GM12875 (cell line): ENCODE results near the gene SLC7A6.
"Not testable (repeated sequence)": the region's sequence is repeated elsewhere in the genome, so short reads cannot be mapped to it uniquely, and the experiment has no call there.

Experiments used
- H3K4me3 ChIP-seq: one replicate; pipeline ENCODE4 v1.5.1; 2011; ENCODE audit warnings: low read depth, low read length, control low read depth
- TF ChIP-seq, protein P1 (sequence below): IDR thresholded peaks from 2 replicates; pipeline ENCODE4 v1.5.1; 2011; ENCODE audit warnings: low read depth, mild to moderate bottlenecking, control low read depth, inconsistent platforms, low read length, moderate library complexity, borderline replicate concordance; ENCODE audit not compliant: insufficient read depth

Gene SLC7A6

DNA sequence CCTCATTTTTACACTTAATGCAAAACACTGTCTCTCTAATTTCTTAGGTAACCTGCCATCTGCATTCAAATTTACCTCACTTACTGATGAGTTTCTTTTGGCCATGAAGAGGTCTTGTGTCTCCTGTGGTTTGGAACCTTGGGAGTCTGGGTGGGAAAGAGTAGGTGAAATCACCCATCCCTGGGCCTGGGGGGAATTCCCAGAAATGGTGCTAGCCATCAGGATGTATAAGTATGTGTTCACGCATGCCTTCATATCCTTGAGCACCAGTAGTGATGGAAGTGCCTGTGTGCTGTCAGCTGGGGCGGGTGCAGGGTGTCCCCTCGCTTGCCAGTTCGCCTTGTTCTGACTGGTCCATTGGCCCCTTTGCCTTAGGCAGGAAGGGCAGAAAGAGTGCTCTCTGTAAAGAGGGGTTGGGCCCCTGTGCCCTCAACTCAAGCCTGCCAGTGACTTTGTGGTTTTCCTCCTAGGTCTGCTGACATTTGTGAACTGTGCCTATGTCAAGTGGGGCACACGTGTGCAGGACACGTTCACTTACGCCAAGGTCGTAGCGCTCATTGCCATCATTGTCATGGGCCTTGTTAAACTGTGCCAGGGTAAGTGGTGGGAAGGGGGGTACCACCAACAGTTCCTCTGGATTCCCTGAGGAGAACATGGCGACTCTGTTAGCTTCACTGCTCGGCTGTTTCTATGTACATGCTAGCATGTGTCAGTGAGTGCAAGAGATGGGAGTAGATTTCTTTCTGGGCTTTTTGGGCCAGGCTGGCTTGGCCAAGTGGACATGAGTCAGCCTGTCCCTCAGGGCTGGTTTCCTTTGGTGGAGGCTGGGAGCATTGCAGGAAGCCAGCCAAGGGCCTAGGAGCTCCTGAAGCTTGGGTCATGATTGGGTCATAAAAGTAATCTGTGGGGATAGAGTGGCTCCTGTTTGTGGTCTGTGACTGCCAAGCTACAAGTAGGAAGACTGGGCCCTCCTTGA lies 23.2 kb downstream of the SLC7A6 start:
- TF ChIP-seq, protein P1, sequence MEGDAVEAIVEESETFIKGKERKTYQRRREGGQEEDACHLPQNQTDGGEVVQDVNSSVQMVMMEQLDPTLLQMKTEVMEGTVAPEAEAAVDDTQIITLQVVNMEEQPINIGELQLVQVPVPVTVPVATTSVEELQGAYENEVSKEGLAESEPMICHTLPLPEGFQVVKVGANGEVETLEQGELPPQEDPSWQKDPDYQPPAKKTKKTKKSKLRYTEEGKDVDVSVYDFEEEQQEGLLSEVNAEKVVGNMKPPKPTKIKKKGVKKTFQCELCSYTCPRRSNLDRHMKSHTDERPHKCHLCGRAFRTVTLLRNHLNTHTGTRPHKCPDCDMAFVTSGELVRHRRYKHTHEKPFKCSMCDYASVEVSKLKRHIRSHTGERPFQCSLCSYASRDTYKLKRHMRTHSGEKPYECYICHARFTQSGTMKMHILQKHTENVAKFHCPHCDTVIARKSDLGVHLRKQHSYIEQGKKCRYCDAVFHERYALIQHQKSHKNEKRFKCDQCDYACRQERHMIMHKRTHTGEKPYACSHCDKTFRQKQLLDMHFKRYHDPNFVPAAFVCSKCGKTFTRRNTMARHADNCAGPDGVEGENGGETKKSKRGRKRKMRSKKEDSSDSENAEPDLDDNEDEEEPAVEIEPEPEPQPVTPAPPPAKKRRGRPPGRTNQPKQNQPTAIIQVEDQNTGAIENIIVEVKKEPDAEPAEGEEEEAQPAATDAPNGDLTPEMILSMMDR, result no peak
- no peak overlapping the region for H3K4me3 ChIP-seq

DNA sequence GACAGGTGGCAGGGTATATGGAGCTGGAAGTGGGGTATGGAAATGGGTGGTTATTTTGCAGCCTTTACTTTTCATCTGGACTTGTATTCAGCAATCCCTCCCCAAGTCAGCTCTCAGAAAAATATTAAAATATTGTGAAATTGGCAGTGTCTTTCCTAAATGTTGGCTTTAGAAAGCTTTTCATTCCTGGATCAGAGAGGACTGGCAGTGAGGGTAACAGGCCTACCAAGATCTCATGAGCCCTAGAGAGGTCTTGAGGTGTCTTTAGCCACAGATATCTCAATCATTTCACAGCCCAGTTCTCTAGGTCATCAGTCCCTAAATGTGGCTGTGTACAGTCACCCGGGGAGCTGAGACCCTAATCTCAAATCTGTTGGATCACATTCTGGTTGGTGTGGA lies 23.9 kb downstream of the SLC7A6 start:
- TF ChIP-seq, protein P1, result no peak
- H3K4me3 ChIP-seq, result no peak overlapping the region

DNA sequence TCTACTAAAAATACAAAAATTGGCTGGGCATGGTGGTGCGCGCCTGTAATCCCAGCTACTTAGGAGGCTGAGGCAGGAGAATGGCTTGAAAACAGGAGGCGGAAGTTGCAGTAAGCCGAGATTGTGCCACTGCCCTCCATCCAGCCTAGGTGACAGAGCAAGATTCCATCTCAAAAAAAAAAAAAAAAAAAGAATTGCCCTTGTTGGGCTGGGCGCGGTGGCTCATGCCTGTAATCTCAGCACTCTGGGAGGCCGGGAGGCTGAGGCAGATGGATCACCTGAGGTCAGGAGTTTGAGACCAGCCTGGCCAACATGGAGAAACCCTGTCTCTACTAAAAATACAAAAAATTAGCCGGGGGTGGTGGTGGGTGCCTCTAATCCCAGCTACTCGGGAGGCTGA lies 24.5 kb downstream of the SLC7A6 start:
- H3K4me3 ChIP-seq, result not testable (repeated sequence)

DNA sequence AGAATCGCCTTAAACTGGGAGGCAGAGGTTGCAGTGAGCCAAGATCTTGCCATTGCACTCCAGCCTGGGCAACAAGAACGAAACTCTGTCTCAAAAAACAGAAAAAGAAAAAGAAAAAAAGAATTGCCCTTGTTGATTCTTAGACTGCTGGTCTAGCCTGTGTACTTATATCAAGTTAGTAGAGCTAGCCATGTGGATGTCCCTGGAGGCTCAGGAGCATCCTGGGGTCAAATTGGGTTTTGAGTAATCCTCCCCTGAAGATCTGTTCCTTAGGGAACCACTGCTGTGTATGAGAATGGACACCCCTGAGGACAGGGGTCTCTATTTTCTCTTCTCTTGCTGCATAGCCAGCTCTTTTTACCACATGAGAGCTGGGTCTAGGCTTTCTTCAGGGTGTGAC lies 24.9 kb downstream of the SLC7A6 start:
- H3K4me3 ChIP-seq, result no peak overlapping the region
- TF ChIP-seq, protein P1, result no peak

DNA sequence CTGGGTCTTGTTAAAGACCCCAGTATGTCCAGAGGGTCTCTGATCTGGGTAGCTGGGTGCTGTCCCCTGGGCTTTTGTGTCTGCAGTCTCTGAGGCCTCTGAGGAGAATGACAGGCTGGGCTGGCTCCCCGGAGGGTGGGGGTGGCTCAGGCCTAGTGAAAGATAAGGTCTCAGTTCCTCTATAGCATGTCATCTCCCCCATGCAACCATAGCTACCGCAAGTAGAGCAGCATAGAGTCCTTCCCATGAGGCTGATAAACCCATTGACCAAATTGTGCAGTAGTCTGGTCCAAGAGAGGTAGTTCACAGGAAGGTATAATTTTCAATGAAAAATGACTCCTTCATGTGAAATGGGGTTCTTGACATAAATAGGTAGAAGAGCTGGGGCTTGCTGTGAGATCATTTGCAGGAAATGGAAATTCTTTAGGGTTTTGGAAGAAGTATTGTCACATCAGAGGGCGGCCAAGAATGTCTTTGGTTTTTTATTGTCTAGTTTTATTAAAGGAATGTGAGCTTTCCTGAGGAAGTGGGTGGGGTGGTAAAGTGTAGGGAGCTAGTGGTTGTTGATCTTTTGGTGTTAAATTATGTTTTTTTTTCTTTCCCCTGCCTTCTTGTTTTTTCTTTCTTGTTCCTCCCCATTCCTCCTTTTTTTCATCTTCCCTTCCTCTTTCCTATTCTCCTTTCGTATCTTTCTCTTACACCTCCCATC lies 25.4 kb downstream of the SLC7A6 start:
- H3K4me3 ChIP-seq, result no peak overlapping the region
- TF ChIP-seq, protein P1, result no peak

DNA sequence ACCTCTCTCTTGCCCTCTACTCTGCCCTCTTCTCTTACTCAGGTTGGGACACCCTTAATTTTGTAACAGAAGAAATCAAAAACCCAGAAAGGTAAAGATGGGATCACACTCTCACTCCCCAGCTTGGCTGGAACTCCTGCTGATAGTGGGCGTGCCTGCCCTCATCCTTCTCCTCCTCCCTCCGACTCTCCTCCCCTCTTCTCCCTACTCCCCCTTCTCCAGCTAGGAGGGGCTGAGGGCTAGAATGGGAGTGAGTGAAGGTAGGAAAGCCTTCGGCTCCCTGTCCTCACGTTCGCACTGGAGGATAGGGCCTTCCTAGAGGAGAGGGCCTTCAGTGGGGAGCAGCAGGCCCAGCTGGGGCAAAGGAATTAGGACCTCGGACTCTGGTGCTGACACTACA lies 26.1 kb downstream of the SLC7A6 start:
- TF ChIP-seq, protein P1, result no peak

DNA sequence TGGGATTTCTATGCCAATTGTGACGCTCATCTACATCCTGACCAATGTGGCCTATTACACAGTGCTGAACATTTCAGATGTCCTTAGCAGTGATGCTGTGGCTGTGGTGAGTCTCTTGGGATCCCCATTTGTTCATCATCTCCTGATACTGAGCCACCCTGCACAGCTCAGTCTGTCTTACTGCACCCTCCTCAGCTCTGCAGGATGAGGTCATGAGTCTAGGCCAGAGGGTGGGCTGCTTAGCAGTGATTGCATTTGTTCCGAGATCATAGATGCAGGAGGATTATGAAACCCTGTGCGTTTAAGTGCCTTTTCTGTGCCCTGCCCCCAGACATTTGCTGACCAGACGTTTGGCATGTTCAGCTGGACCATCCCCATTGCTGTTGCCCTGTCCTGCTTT lies 26.9 kb downstream of the SLC7A6 start:
- no peak overlapping the region for H3K4me3 ChIP-seq
- TF ChIP-seq, protein P1, result no peak

More for the DNA sequence above, 26.1 kb downstream of the SLC7A6 start:
- no peak overlapping the region for H3K4me3 ChIP-seq
